PC-9 (cell line): ENCODE measurements around the gene HOXC6.

ENCODE experiments used
- EZH2 ChIP-seq: fragments of 200-600 bp; sonication (generic); IDR thresholded peaks from 2 replicates; pipeline ENCODE4 v1.8.0; 2017; ENCODE audit warnings: antibody characterized with exemption, low read depth
- TF ChIP-seq, protein P1 (sequence below): fragments of 200-600 bp; sonication (generic); conservative IDR thresholded peaks from 2 replicates; pipeline ENCODE4 v1.6.1; 2017; ENCODE audit warnings: mixed run types, antibody characterized with exemption, mild to moderate bottlenecking, moderate library complexity

DNA sequence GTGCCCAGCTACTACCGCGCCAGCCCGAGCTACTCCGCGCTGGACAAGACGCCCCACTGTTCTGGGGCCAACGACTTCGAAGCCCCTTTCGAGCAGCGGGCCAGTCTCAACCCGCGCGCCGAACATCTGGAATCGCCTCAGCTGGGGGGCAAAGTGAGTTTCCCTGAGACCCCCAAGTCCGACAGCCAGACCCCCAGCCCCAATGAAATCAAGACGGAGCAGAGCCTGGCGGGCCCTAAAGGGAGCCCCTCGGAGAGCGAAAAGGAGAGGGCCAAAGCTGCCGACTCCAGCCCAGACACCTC, 42.6 kb upstream of the HOXC6 start:
- no peak for TF ChIP-seq EZH2
- TF ChIP-seq, protein P1, sequence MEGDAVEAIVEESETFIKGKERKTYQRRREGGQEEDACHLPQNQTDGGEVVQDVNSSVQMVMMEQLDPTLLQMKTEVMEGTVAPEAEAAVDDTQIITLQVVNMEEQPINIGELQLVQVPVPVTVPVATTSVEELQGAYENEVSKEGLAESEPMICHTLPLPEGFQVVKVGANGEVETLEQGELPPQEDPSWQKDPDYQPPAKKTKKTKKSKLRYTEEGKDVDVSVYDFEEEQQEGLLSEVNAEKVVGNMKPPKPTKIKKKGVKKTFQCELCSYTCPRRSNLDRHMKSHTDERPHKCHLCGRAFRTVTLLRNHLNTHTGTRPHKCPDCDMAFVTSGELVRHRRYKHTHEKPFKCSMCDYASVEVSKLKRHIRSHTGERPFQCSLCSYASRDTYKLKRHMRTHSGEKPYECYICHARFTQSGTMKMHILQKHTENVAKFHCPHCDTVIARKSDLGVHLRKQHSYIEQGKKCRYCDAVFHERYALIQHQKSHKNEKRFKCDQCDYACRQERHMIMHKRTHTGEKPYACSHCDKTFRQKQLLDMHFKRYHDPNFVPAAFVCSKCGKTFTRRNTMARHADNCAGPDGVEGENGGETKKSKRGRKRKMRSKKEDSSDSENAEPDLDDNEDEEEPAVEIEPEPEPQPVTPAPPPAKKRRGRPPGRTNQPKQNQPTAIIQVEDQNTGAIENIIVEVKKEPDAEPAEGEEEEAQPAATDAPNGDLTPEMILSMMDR, result no peak
